WTC11 (cell line): Measurements from ENCODE around the gene ACBD6. TPM values are rescaled to one million over a fixed set of nuclear protein-coding genes. Genes with fewer than 3 reads are reported as not detected.

Experiments used
- ATAC-seq: fragments of 200-7000 bp; cut with Tn5 transposase; 2 replicates; pipeline ENCODE4 v1.10.0; 2021; ENCODE audit warnings: mild to moderate bottlenecking, moderate library complexity
- CTCF ChIA-PET: fragments of 300-600 bp; sonication (Branson Sonifier 250); formaldehyde crosslinking; loops from one replicate; lab custom pipeline; 2021; ENCODE audit warnings: antibody characterized with exemption; lab: Charles Lee
- POLR2A ChIA-PET: fragments of 350-600 bp; sonication (Branson Sonifier 250); formaldehyde crosslinking; loops from one replicate; lab custom pipeline; 2021; ENCODE audit warnings: antibody characterized with exemption; lab: Charles Lee
- DNase-seq: peaks from one replicate; pipeline ENCODE4 v3.0.0; 2021; ENCODE audit warnings: low spot score
- H3K27ac Mint-ChIP-seq: 2 replicates; pipeline ENCODE4 v1.8.0; 2021; ENCODE audit warnings: mixed read lengths
- H3K27me3 Mint-ChIP-seq: 2 replicates; pipeline ENCODE4 v1.8.0; 2021; ENCODE audit warnings: low read depth, mild to moderate bottlenecking, moderate library complexity, mixed read lengths
- H3K36me3 Mint-ChIP-seq: 2 replicates; pipeline ENCODE4 v1.8.0; 2021; ENCODE audit warnings: mixed read lengths
- H3K4me1 Mint-ChIP-seq: 2 replicates; pipeline ENCODE4 v1.8.0; 2022; ENCODE audit warnings: mixed read lengths
- H3K4me3 Mint-ChIP-seq: 2 replicates; pipeline ENCODE4 v1.8.0; 2021; ENCODE audit warnings: mild to moderate bottlenecking, moderate library complexity, mixed read lengths
- H3K9me3 Mint-ChIP-seq: 2 replicates; pipeline ENCODE4 v1.8.0; 2021; ENCODE audit warnings: mixed read lengths
- FOXJ3 ChIP-seq: sonication (generic); formaldehyde crosslinking; IDR thresholded peaks from 2 replicates; pipeline ENCODE4 v1.9.0; 2021; ENCODE audit warnings: missing genetic modification reagents, mild to moderate bottlenecking, borderline replicate concordance
- FOXK1 ChIP-seq: sonication (generic); formaldehyde crosslinking; IDR thresholded peaks from 2 replicates; pipeline ENCODE4 v1.8.0; 2022; ENCODE audit warnings: mild to moderate bottlenecking, moderate library complexity, missing genetic modification reagents
- FOXP1 ChIP-seq: sonication (generic); formaldehyde crosslinking; IDR thresholded peaks from 2 replicates; pipeline ENCODE4 v1.8.0; 2022; ENCODE audit warnings: missing genetic modification reagents, mild to moderate bottlenecking, moderate library complexity, borderline replicate concordance
- GABPB1 ChIP-seq: sonication (generic); formaldehyde crosslinking; IDR thresholded peaks from 2 replicates; pipeline ENCODE4 v1.8.1; 2023; ENCODE audit warnings: mild to moderate bottlenecking, missing genetic modification reagents
- MXD4 ChIP-seq: fragments of 250-450 bp; sonication (Bioruptor Pico); IDR thresholded peaks from 2 replicates; pipeline ENCODE4 v1.8.0; 2021; ENCODE audit warnings: mild to moderate bottlenecking, moderate library complexity, borderline replicate concordance
- RELA ChIP-seq: sonication (generic); formaldehyde crosslinking; IDR thresholded peaks from 2 replicates; pipeline ENCODE4 v1.8.1; 2022; ENCODE audit warnings: missing genetic modification reagents, mild to moderate bottlenecking, borderline replicate concordance
- ZNF121 ChIP-seq: sonication (generic); formaldehyde crosslinking; IDR thresholded peaks from 2 replicates; pipeline ENCODE4 v1.8.0; 2023; ENCODE audit warnings: missing genetic modification reagents
- ZNF317 ChIP-seq: sonication (generic); formaldehyde crosslinking; IDR thresholded peaks from 2 replicates; pipeline ENCODE4 v1.8.1; 2023; ENCODE audit warnings: low read depth, mild to moderate bottlenecking, moderate library complexity, missing genetic modification reagents, borderline replicate concordance
- total RNA-seq: library from RNA; stranded (reverse); gene quantifications from 3 replicates; pipeline ENCODE4 v1.2.3, GENCODE V29; 2021
- TF ChIP-seq, protein P1 (sequence below): sonication (generic); formaldehyde crosslinking; IDR thresholded peaks from 2 replicates; pipeline ENCODE4 v1.8.0; 2022; ENCODE audit warnings: mild to moderate bottlenecking, missing genetic modification reagents
- TF ChIP-seq, protein P2 (sequence below): sonication (generic); formaldehyde crosslinking; IDR thresholded peaks from 2 replicates; pipeline ENCODE4 v1.8.0; 2023; ENCODE audit warnings: mild to moderate bottlenecking, missing genetic modification reagents
- TF ChIP-seq, protein P3 (sequence below): sonication (generic); formaldehyde crosslinking; IDR thresholded peaks from 2 replicates; pipeline ENCODE4 v1.8.1; 2022; ENCODE audit warnings: mild to moderate bottlenecking, moderate library complexity, missing genetic modification reagents
- TF ChIP-seq, protein P4 (sequence below): fragments of 250-450 bp; sonication (Bioruptor Pico); conservative IDR thresholded peaks from 2 replicates; pipeline ENCODE4 v1.9.0; 2021; ENCODE audit warnings: mild to moderate bottlenecking
- TF ChIP-seq, protein P5 (sequence below): fragments of 200-600 bp; IDR thresholded peaks from 2 replicates; pipeline ENCODE4 v1.8.0; 2022; ENCODE audit warnings: antibody characterized with exemption
- TF ChIP-seq, protein P6 (sequence below): fragments of 250-450 bp; sonication (Bioruptor Pico); IDR thresholded peaks from 2 replicates; pipeline ENCODE4 v1.9.0; 2021; ENCODE audit warnings: mild to moderate bottlenecking
- TF ChIP-seq, protein P7 (sequence below): sonication (generic); formaldehyde crosslinking; IDR thresholded peaks from 2 replicates; pipeline ENCODE4 v1.8.0; 2022; ENCODE audit warnings: mild to moderate bottlenecking, missing genetic modification reagents

Gene ACBD6
- total RNA-seq, 1 experiment from 2014 or later = 53.5 TPM

DNA sequence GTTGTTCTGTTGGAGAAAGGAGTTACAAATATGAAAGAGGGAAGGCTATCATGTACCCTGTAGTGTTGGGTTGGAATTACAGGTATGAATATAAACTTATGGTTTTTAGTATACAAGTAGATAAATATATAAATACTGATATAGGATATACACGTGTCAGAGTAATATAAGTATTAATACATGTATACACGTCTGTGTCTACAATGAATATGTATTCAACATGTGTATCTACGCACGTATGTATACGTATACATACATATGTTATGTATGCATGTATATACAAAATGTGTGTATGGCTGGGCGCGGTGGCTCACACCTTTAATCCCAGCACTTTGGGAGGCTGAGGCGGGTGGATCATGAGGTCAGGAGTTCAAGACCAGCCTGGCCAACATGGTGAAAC is 17.9 kb downstream of the ACBD6 start:
- POLR2A ChIA-PET = no interaction called here
- TF ChIP-seq FOXK1 (CRISPR knock-in tag) (no peak), GABPB1 (CRISPR knock-in tag) (no peak), ZNF317 (CRISPR knock-in tag) (no peak), RELA (no peak), FOXJ3 (CRISPR knock-in tag) (no peak), ZNF121 (no peak)
- TF ChIP-seq, protein P1, sequence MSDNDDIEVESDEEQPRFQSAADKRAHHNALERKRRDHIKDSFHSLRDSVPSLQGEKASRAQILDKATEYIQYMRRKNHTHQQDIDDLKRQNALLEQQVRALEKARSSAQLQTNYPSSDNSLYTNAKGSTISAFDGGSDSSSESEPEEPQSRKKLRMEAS (CRISPR knock-in tag) = no peak
- TF ChIP-seq, protein P2, sequence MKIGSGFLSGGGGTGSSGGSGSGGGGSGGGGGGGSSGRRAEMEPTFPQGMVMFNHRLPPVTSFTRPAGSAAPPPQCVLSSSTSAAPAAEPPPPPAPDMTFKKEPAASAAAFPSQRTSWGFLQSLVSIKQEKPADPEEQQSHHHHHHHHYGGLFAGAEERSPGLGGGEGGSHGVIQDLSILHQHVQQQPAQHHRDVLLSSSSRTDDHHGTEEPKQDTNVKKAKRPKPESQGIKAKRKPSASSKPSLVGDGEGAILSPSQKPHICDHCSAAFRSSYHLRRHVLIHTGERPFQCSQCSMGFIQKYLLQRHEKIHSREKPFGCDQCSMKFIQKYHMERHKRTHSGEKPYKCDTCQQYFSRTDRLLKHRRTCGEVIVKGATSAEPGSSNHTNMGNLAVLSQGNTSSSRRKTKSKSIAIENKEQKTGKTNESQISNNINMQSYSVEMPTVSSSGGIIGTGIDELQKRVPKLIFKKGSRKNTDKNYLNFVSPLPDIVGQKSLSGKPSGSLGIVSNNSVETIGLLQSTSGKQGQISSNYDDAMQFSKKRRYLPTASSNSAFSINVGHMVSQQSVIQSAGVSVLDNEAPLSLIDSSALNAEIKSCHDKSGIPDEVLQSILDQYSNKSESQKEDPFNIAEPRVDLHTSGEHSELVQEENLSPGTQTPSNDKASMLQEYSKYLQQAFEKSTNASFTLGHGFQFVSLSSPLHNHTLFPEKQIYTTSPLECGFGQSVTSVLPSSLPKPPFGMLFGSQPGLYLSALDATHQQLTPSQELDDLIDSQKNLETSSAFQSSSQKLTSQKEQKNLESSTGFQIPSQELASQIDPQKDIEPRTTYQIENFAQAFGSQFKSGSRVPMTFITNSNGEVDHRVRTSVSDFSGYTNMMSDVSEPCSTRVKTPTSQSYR (CRISPR knock-in tag) = no peak
- TF ChIP-seq, protein P3, sequence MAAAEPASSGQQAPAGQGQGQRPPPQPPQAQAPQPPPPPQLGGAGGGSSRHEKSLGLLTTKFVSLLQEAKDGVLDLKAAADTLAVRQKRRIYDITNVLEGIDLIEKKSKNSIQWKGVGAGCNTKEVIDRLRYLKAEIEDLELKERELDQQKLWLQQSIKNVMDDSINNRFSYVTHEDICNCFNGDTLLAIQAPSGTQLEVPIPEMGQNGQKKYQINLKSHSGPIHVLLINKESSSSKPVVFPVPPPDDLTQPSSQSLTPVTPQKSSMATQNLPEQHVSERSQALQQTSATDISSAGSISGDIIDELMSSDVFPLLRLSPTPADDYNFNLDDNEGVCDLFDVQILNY (CRISPR knock-in tag) = no peak
- TF ChIP-seq, protein P4, sequence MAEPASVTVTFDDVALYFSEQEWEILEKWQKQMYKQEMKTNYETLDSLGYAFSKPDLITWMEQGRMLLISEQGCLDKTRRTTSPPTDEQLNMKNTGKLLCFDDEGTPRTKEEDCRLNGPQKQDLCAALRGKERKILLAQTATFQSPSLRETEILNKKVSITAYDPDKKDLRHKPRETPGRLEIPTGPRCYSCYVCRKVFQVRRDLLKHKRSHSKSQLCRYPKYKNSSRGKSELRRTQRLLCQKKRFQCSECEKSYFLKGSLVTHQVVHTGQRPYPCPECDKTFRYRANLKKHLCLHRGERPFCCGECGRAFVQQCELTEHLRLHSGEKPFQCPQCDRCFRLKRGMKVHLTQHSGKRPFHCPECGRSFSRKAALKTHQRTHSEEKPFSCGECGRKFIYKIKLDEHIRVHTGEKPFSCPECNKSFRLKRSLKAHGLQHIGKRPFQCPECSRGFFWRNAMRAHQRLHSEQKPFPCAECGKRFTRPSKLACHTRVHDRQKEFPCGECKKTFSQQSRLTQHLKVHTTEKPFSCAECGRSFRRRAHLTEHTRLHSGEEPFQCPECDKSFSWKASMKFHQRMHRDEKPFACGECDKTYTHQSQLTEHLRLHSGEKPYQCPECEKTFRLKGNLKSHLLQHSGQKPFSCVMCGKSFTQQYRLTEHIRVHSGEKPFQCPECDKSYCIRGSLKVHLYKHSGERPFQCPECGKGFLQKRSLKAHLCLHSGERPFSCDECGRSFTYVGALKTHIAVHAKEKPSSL (CRISPR knock-in tag) = no peak
- TF ChIP-seq, protein P5, sequence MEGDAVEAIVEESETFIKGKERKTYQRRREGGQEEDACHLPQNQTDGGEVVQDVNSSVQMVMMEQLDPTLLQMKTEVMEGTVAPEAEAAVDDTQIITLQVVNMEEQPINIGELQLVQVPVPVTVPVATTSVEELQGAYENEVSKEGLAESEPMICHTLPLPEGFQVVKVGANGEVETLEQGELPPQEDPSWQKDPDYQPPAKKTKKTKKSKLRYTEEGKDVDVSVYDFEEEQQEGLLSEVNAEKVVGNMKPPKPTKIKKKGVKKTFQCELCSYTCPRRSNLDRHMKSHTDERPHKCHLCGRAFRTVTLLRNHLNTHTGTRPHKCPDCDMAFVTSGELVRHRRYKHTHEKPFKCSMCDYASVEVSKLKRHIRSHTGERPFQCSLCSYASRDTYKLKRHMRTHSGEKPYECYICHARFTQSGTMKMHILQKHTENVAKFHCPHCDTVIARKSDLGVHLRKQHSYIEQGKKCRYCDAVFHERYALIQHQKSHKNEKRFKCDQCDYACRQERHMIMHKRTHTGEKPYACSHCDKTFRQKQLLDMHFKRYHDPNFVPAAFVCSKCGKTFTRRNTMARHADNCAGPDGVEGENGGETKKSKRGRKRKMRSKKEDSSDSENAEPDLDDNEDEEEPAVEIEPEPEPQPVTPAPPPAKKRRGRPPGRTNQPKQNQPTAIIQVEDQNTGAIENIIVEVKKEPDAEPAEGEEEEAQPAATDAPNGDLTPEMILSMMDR = no peak
- TF ChIP-seq, protein P6, sequence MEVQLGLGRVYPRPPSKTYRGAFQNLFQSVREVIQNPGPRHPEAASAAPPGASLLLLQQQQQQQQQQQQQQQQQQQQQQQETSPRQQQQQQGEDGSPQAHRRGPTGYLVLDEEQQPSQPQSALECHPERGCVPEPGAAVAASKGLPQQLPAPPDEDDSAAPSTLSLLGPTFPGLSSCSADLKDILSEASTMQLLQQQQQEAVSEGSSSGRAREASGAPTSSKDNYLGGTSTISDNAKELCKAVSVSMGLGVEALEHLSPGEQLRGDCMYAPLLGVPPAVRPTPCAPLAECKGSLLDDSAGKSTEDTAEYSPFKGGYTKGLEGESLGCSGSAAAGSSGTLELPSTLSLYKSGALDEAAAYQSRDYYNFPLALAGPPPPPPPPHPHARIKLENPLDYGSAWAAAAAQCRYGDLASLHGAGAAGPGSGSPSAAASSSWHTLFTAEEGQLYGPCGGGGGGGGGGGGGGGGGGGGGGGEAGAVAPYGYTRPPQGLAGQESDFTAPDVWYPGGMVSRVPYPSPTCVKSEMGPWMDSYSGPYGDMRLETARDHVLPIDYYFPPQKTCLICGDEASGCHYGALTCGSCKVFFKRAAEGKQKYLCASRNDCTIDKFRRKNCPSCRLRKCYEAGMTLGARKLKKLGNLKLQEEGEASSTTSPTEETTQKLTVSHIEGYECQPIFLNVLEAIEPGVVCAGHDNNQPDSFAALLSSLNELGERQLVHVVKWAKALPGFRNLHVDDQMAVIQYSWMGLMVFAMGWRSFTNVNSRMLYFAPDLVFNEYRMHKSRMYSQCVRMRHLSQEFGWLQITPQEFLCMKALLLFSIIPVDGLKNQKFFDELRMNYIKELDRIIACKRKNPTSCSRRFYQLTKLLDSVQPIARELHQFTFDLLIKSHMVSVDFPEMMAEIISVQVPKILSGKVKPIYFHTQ (CRISPR knock-in tag) = no peak
- TF ChIP-seq, all 79 proteins: peak for 0
- H3K9me3 Mint-ChIP-seq = no peaks in the 10 kb centered on the region
- H3K4me1 Mint-ChIP-seq = peaks cover 32% of the 10 kb centered on the region
- CTCF ChIA-PET = no interaction called here
- DNase-seq (no peak), ATAC-seq (no peak)
- H3K4me3 Mint-ChIP-seq = no peak overlapping the region
- no peak overlapping the region for H3K27ac Mint-ChIP-seq
- H3K27me3 Mint-ChIP-seq = no peaks in the 10 kb centered on the region
- peaks cover 10% of the 10 kb centered on the region for H3K36me3 Mint-ChIP-seq

DNA sequence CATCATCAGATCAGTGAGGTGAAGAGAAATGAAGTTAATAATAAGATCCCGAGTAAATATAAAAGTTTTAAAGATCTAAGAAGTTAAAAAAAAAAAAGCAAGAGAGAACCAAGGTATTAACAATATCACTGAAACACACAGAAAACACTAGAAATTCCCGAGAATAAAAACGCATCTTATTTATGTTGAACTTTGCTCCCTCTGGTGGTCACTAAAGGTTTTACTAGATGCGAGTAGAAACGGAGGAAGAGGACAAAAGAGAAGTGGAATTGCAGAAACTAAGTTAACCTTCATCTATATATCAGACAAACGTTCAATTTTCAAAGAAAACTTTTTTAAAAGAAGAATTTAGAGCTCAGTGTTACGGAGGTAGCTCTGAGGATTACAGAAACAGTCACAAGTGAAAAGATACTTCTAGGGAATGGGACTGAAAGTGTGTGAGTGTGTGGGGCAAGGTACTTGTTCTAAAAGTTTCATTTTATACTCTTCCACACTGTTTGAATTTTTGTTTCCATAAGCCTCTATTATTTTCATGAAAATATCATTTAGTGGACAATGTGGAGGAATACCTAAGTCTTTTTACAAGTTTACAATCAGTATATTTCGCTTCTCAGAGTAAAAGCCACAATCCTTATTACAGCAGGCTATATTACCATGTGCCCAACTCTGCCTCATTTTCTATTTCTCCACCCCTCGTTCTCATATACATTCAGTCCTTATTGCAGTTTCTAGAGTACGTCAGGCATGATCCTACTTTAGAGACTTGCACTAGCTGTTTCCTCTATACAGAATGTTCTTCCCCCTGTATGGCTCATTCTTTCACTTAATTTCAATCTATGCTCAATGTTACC is 19.7 kb downstream of the ACBD6 start:
- Mint-ChIP-seq H3K27ac (no peak overlapping the region), H3K36me3 (peaks cover 17% of the 10 kb centered on the region), H3K9me3 (peaks cover 5% of the 10 kb centered on the region; the same call in 1 of the 2 replicates), H3K4me1 (peaks cover 23% of the 10 kb centered on the region), H3K27me3 (no peaks in the 10 kb centered on the region), H3K4me3 (no peak overlapping the region)
- TF ChIP-seq, protein P7, sequence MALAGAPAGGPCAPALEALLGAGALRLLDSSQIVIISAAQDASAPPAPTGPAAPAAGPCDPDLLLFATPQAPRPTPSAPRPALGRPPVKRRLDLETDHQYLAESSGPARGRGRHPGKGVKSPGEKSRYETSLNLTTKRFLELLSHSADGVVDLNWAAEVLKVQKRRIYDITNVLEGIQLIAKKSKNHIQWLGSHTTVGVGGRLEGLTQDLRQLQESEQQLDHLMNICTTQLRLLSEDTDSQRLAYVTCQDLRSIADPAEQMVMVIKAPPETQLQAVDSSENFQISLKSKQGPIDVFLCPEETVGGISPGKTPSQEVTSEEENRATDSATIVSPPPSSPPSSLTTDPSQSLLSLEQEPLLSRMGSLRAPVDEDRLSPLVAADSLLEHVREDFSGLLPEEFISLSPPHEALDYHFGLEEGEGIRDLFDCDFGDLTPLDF = no peak
- no peak for TF ChIP-seq MXD4 (CRISPR knock-in tag)
- TF ChIP-seq, protein P5 = peak; percentile 57
- TF ChIP-seq FOXP1 = no peak
- ATAC-seq (peak; percentile 32; the same call in 1 of the 2 replicates), DNase-seq (no peak)
- ChIA-PET CTCF (no interaction called here), POLR2A (no interaction called here)
